ENCODE data around the gene ACSL6. TPM values are rescaled to one million over a fixed set of nuclear protein-coding genes. Genes with fewer than 3 reads are reported as not detected.

ACSL6 gene
- total RNA-seq, 1 donor from 2014 or later: not detected

DNA sequence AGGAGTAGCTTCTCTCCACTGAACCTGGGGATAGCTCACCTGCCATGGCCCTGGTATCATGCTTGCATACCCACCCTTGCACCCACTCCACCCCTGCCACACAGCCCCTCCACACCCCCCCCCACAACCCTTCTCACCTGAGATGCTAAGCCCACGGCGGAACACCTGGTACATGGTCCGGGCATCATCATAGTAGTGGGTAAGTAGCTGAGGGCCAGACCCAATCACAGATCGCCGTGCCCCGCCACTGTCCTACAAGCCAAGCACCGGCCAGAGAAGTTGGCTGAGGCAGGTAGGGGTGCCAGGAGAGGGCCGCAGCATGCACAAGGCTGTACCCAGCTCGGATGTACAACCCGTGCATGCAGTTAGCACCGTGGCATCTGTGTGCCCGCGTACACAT, 20.7 kb downstream of the ACSL6 start:
- Mint-ChIP-seq H3K4me3 (ENCODE audit: unreplicated experiment) (no peak overlapping the region), H3K27me3 (ENCODE audit: unreplicated experiment) (peaks cover 10% of the 10 kb centered on the region), H3K4me1 (ENCODE audit: unreplicated experiment) (no peaks in the 10 kb centered on the region), H3K36me3 (ENCODE audit: unreplicated experiment) (no peaks in the 10 kb centered on the region), H3K9me3 (ENCODE audit: unreplicated experiment) (no peaks in the 10 kb centered on the region), H3K27ac (ENCODE audit: unreplicated experiment) (no peak overlapping the region)
- DNase-seq (ENCODE audit: extremely low spot score, unreplicated experiment): no peak
- TF ChIP-seq, protein P1, sequence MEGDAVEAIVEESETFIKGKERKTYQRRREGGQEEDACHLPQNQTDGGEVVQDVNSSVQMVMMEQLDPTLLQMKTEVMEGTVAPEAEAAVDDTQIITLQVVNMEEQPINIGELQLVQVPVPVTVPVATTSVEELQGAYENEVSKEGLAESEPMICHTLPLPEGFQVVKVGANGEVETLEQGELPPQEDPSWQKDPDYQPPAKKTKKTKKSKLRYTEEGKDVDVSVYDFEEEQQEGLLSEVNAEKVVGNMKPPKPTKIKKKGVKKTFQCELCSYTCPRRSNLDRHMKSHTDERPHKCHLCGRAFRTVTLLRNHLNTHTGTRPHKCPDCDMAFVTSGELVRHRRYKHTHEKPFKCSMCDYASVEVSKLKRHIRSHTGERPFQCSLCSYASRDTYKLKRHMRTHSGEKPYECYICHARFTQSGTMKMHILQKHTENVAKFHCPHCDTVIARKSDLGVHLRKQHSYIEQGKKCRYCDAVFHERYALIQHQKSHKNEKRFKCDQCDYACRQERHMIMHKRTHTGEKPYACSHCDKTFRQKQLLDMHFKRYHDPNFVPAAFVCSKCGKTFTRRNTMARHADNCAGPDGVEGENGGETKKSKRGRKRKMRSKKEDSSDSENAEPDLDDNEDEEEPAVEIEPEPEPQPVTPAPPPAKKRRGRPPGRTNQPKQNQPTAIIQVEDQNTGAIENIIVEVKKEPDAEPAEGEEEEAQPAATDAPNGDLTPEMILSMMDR (IDR thresholded peaks at IDR 0.05): no peak

DNA sequence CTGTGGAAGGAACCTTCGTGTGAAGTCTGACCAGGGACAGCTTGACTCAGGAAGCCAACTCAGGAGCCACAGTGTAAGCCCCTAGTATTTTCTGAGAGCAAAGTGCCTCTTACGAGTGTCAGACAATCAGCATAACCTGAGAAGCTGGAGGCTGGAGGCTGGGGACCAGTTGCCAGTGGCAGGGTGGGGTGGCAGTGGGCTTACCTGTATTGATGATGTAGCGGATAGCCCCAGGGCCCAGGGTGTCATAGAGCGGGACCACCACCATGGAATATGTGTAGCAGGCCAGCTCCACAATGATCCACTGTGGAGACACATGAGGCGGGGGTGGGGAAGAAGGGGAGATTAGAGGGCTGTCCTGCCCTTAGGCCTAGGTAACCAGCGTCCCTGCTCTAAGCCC, 22.9 kb downstream of the ACSL6 start:
- TF ChIP-seq, protein P1 (IDR thresholded peaks at IDR 0.05): no peak
- no peaks in the 10 kb centered on the region for H3K36me3 Mint-ChIP-seq (ENCODE audit: unreplicated experiment)
- H3K27me3 Mint-ChIP-seq (ENCODE audit: unreplicated experiment): peaks cover 10% of the 10 kb centered on the region
- DNase-seq (ENCODE audit: extremely low spot score, unreplicated experiment): no peak
- H3K4me3 Mint-ChIP-seq (ENCODE audit: unreplicated experiment): no peak overlapping the region
- no peaks in the 10 kb centered on the region for H3K4me1 Mint-ChIP-seq (ENCODE audit: unreplicated experiment)
- no peak overlapping the region for H3K27ac Mint-ChIP-seq (ENCODE audit: unreplicated experiment)
- H3K9me3 Mint-ChIP-seq (ENCODE audit: unreplicated experiment): no peaks in the 10 kb centered on the region

GRCh38 chr5:131987251-131987650, 24.2 kb downstream of the ACSL6 start:
- Mint-ChIP-seq H3K4me1 (ENCODE audit: unreplicated experiment) (no peaks in the 10 kb centered on the region), H3K4me3 (ENCODE audit: unreplicated experiment) (no peak overlapping the region), H3K27me3 (ENCODE audit: unreplicated experiment) (peaks cover 11% of the 10 kb centered on the region), H3K27ac (ENCODE audit: unreplicated experiment) (no peak overlapping the region), H3K9me3 (ENCODE audit: unreplicated experiment) (no peaks in the 10 kb centered on the region), H3K36me3 (ENCODE audit: unreplicated experiment) (no peaks in the 10 kb centered on the region)
- no peak for DNase-seq (ENCODE audit: extremely low spot score, unreplicated experiment)
- TF ChIP-seq, protein P1 (IDR thresholded peaks at IDR 0.05): no peak

- no peaks in the 10 kb centered on the region for H3K36me3 Mint-ChIP-seq (ENCODE audit: unreplicated experiment)
- no peak overlapping the region for H3K4me3 Mint-ChIP-seq (ENCODE audit: unreplicated experiment)
- peaks cover 11% of the 10 kb centered on the region for H3K27me3 Mint-ChIP-seq (ENCODE audit: unreplicated experiment)
- no peaks in the 10 kb centered on the region for H3K9me3 Mint-ChIP-seq (ENCODE audit: unreplicated experiment)
- no peaks in the 10 kb centered on the region for H3K4me1 Mint-ChIP-seq (ENCODE audit: unreplicated experiment)
- TF ChIP-seq, protein P1 (IDR thresholded peaks at IDR 0.05): no peak
- no peak for DNase-seq (ENCODE audit: extremely low spot score, unreplicated experiment)
- no peak overlapping the region for H3K27ac Mint-ChIP-seq (ENCODE audit: unreplicated experiment)
Measured at GRCh38 chr5:131986161-131986912, 25.1 kb downstream of the ACSL6 start.

DNA sequence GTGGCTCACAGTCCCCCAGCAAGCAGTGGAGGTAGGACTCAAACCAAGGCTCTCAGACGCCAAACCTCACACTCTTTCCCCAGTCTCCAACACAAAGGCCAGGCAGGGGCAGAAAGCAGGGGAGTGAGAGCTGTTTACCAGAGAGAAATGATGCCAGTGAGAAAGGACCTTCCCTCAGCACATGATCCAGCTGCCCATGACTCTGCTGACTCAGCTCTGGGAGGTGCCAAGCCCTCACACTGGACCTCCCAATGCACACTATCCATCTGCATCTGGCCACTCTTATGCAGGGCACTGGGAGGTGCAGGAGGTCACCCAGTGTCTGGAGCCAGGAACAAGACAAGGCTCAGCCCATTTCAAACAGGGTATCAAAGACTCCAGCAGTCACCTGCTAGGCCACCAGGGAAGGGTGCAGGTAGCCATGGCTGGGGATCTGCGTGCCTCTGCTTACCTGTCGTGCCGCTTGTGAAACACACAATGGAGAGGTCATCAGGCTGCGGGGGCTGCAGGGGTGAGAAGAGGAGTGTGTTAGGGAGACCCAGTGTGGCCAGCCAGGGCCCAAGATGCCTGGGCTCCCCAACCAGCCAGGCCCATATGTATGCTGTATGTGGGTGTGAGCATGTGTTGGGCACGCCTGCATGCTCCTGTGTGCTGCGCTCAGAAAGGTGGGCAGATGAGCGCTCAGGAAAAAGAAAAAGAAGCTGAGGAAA, 26.3 kb downstream of the ACSL6 start:
- Mint-ChIP-seq H3K36me3 (ENCODE audit: unreplicated experiment) (no peaks in the 10 kb centered on the region), H3K4me1 (ENCODE audit: unreplicated experiment) (no peaks in the 10 kb centered on the region), H3K27ac (ENCODE audit: unreplicated experiment) (no peak overlapping the region), H3K4me3 (ENCODE audit: unreplicated experiment) (no peak overlapping the region), H3K27me3 (ENCODE audit: unreplicated experiment) (peaks cover 15% of the 10 kb centered on the region), H3K9me3 (ENCODE audit: unreplicated experiment) (no peaks in the 10 kb centered on the region)
- TF ChIP-seq, protein P1 (IDR thresholded peaks at IDR 0.05): no peak
- DNase-seq (ENCODE audit: extremely low spot score, unreplicated experiment): no peak

All from osteocyte (in vitro differentiated cells).